Muscle of leg (tissue), 11 donors: ENCODE measurements around the gene FAM8A1. TPM values are rescaled to one million over a fixed set of nuclear protein-coding genes. Genes with fewer than 3 reads are reported as not detected.

Experiments used
- DNase-seq: peaks from one replicate; pipeline ENCODE4 v3.0.0; 2013
- H3K27ac ChIP-seq: one replicate; pipeline ENCODE4 v1.5.1; 2013; ENCODE audit warnings: mild to moderate bottlenecking, low read length, control low read depth
- H3K27me3 ChIP-seq: one replicate; pipeline ENCODE4 v1.6.1; 2013; ENCODE audit warnings: low read length; ENCODE audit not compliant: control insufficient read depth, insufficient read depth
- H3K36me3 ChIP-seq: one replicate; pipeline ENCODE4 v1.6.1; 2013; ENCODE audit warnings: low read length; ENCODE audit not compliant: control insufficient read depth, insufficient read depth
- H3K4me1 ChIP-seq: one replicate; pipeline ENCODE4 v1.6.1; 2013; ENCODE audit warnings: low read length; ENCODE audit not compliant: control insufficient read depth, insufficient read depth
- H3K4me3 ChIP-seq: one replicate; pipeline ENCODE4 v1.5.1; 2013; ENCODE audit warnings: low read length, control low read depth
- H3K9me3 ChIP-seq: replicated peaks from 2 replicates; pipeline ENCODE4 v1.6.1; 2013; ENCODE audit warnings: low read depth, low read length; ENCODE audit not compliant: control insufficient read depth
- WGBS: methylation state at CpG from one replicate; pipeline ENCODE4 v1.1.5; 2013; ENCODE audit warnings: missing lambda C conversion rate; ENCODE audit not compliant: insufficient coverage; 5-methylcytosine and 5-hydroxymethylcytosine counted together
- polyA plus RNA-seq, 8 donors: library from polyadenylated mRNA; unstranded; fragments of 120-200 nt; gene quantifications; one replicate each; pipeline versions ENCODE4 v1.2.1 to v1.2.3, GENCODE V29; 2013; ENCODE audit warnings: inconsistent platforms in 1 of 8, low replicate concordance in 1 of 8; ENCODE audit not compliant: insufficient read length in 8 of 8, insufficient read depth in 1 of 8
- total RNA-seq: library from RNA; stranded (reverse); fragments of 120-200 nt; gene quantifications from one replicate; pipeline ENCODE4 v1.2.4, GENCODE V29; 2013

Gene FAM8A1
- total and polyA plus RNA-seq, 9 donors, result 22.0 to 35.2 (median 26.7) TPM

- Histone ChIP-seq H3K4me3 (no peak overlapping the region), H3K9me3 (no peaks in the 10 kb centered on the region), H3K36me3 (peaks cover 33% of the 10 kb centered on the region), H3K27ac (no peak overlapping the region), H3K27me3 (no peaks in the 10 kb centered on the region), H3K4me1 (no peaks in the 10 kb centered on the region)
- peak; percentile 35 for DNase-seq
- no CpG with 5 or more reads among the region's 3 CpGs for WGBS
Observed at GRCh38 chr6:17650656-17651309, 50.7 kb downstream of the FAM8A1 start.

DNA sequence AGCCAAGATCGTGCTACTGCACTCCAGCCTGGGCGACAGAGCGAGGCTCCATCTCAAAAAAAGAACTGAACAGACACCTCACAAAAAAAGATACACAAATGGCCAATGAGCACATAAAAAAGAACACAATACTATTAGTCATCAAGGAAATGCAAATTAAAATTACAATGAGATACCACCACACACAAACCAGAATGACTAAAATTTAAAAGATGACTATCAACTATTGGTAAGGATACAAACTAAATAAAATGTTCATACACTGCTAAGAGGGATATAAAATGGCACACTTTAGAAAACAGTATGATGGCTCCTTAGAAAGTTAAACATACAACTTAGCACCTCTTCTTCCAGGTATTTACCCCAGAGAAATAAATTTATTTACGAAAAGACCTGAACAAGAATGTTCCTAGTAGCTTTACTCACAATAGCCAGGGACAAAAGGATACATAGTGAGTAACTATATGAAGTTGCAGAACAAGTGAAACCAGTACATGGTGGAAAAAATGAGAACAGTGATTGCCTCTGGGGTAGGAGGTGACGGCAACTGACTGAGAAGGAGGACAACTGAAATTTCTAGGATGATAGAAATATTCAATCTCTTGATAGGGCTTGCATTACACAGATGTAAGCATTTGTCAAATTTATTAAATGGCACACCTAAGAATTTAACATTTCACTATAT is 53.2 kb downstream of the FAM8A1 start:
- Histone ChIP-seq H3K27ac (no peak overlapping the region), H3K4me1 (no peaks in the 10 kb centered on the region), H3K9me3 (no peaks in the 10 kb centered on the region), H3K27me3 (no peaks in the 10 kb centered on the region), H3K36me3 (peaks cover 40% of the 10 kb centered on the region), H3K4me3 (no peak overlapping the region)
- no CpG with 5 or more reads among the region's 5 CpGs for WGBS
- no peak for DNase-seq

DNA sequence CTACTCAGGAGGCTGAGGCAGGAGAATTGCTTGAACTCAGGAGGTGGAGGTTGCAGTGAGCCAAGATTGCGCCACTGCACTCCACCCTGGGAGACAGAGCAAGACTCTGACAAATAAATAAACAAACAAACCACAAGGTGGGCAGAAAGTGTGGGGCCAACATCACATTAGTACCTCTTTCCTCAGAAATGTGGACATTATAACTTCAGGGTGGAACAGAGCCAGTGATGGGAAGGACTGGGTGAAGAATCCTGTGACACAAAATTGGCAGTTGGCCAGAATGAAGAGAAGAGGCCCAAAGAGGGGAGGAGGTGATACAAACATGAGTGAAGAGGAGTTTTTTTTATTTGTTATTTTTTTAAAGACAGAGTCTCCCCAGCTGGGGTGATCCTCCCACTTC is 56.0 kb downstream of the FAM8A1 start:
- Histone ChIP-seq H3K9me3 (no peaks in the 10 kb centered on the region), H3K27ac (no peak overlapping the region), H3K27me3 (no peaks in the 10 kb centered on the region), H3K4me3 (no peak overlapping the region), H3K36me3 (peaks cover 40% of the 10 kb centered on the region), H3K4me1 (no peaks in the 10 kb centered on the region)
- no CpG with 5 or more reads among the region's 1 CpG for WGBS
- DNase-seq, result peak; percentile 22

DNA sequence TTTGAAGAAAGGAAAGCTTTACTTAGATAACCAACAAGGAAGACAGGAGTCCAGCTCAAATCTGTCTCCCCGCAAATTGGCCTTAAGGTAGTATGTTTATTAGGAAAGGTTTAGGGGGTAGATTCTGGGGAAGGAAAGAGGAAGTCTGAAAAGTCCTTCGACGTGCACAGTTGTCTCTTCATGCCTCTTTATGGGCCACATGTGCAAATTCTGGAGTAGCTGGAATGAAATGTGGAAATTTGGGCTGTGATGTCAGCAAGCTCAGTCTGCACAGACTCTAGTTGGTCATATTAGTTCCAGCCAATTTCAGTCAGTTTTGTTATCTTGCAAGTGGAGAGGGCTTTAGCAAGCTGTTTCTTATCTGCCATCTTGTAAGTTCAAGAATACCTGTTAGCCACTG is 56.5 kb downstream of the FAM8A1 start:
- WGBS, result 67% methylated on average over 1 of the region's 3 CpGs
- DNase-seq, result peak; percentile 8
- Histone ChIP-seq H3K9me3 (no peaks in the 10 kb centered on the region), H3K27me3 (no peaks in the 10 kb centered on the region), H3K4me1 (no peaks in the 10 kb centered on the region), H3K36me3 (peaks cover 44% of the 10 kb centered on the region), H3K4me3 (no peak overlapping the region), H3K27ac (no peak overlapping the region)

Other genes with a start within 250 kb of the FAM8A1 start
- gene CAP2, start 206.7 kb upstream of the FAM8A1 start, total RNA-seq, result 56.3 TPM
- gene CAP2, start 206.7 kb upstream of the FAM8A1 start, polyA plus RNA-seq, result 100 to 1,000 TPM; 133 to 201 (median 154) TPM
- 21.2 TPM for gene NUP153, start 106.6 kb downstream of the FAM8A1 start, total RNA-seq
- 10 to 100 TPM; 24.3 to 37.3 (median 29.5) TPM for gene NUP153, start 106.6 kb downstream of the FAM8A1 start, polyA plus RNA-seq